ENCODE results near the gene OR52N2. TPM values are rescaled to one million over a fixed set of nuclear protein-coding genes. Genes with fewer than 3 reads are reported as not detected.

Gene OR52N2
- total RNA-seq, 1 experiment from 2014 or later: not detected

- TF ChIP-seq YY1 (IDR thresholded peaks at IDR 0.05; ENCODE audit: extremely low read depth, insufficient replicate concordance, low read depth, low read length): no peak
- no peak for TF ChIP-seq CEBPB (IDR thresholded peaks at IDR 0.05; ENCODE audit: low read depth)
These were observed 29.0 kb downstream of the OR52N2 start (continued) for GRCh38 chr11:5837695-5838094.

DNA sequence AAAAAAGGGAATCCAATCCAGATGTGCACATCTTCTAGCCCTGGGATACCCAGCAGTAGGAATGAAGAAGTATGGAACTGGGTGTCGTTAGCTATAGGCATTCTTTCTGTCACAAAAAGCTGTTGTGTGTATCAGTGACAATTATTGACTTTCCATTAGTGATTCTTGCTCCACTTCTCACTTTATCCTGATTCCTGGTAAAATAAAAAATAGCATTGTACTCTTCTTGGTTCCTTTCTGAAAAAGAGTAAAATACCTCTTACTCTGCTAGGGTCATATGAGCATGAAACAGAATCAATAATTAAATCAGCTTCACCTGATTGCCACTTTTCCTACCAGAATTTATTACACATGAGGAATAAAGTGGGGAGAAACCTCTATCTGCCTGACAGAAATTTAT is 33.1 kb downstream of the OR52N2 start, which contains the start of gene OR52E6:
Gene OR52E6 (minus strand): TSS at position 101 of the 400 bp plus-strand sequence. CDS start 0 bp downstream, at position 101.
- Histone ChIP-seq H2AFZ (ENCODE audit: low read depth, low read length, poor library complexity, severe bottlenecking) (no peak within 1 kb of the TSS), H3K27me3 (ENCODE audit: insufficient read depth, low read length) (peaks cover 25% of the 10 kb centered on the region), H4K20me1 (ENCODE audit: insufficient read depth) (no peaks in the 10 kb centered on the region), H3K4me2 (ENCODE audit: low read length) (no peak within 1 kb of the TSS), H3K27ac (ENCODE audit: low read depth, low read length) (no peak within 1 kb of the TSS), H3K4me1 (ENCODE audit: control insufficient read depth in 1 of 2, insufficient read depth in 2 of 2, low read length in 2 of 2) (no peaks in the 10 kb centered on the region), H3K9me2 (ENCODE audit: insufficient read depth) (no peaks in the 10 kb centered on the region), H3K9me3 (ENCODE audit: control insufficient read depth in 1 of 2, insufficient read depth in 1 of 2, low read depth in 1 of 2, low read length in 2 of 2) (no peaks in the 10 kb centered on the region), H3K4me3 (replicated peaks in 1 of 2; ENCODE audit: low read depth in 1 of 2, low read length in 2 of 2) (no peak within 1 kb of the TSS), H3K79me2 (ENCODE audit: insufficient read depth, low read length) (no peaks in the 10 kb centered on the region), H3K9ac (ENCODE audit: low read length) (no peak within 1 kb of the TSS), H3K36me3 (ENCODE audit: control insufficient read depth in 1 of 2, insufficient read depth in 2 of 2, low read length in 2 of 2) (no peaks in the 10 kb centered on the region)
- TF ChIP-seq CEBPB (IDR thresholded peaks at IDR 0.05; ENCODE audit: low read depth) (no peak), FOSL1 (IDR thresholded peaks at IDR 0.05; ENCODE audit: low read depth) (no peak), CBX3 (IDR thresholded peaks at IDR 0.05; ENCODE audit: low read depth) (no peak)
- CTCF ChIA-PET: no interaction called here
- BruUV-seq (replicated peaks): no TSS peak
- POLR2A ChIA-PET: no interaction called here
- intact Hi-C loops (cut with micrococcal nuclease): no loop called here
- DNase-seq (ENCODE audit: low read depth, low spot score) (no peak), ATAC-seq (no peak)
- RAD21 ChIA-PET (ENCODE audit: low non-redundant PET in 1 of 2, low total read pairs in 2 of 2, uncharacterized antibody in 2 of 2, unreplicated experiment in 2 of 2): no interaction called here

GRCh38 chr11:5846701-5847100 is 38.0 kb downstream of the OR52N2 start:
- RAD21 ChIA-PET (ENCODE audit: low non-redundant PET in 1 of 2, low total read pairs in 2 of 2, uncharacterized antibody in 2 of 2, unreplicated experiment in 2 of 2): no interaction called here
- no peaks in the 10 kb centered on the region for H3K4me1 ChIP-seq (ENCODE audit: control insufficient read depth in 1 of 2, insufficient read depth in 2 of 2, low read length in 2 of 2)
- no peak for DNase-seq (ENCODE audit: low read depth, low spot score)
- no peaks in the 10 kb centered on the region for H4K20me1 ChIP-seq (ENCODE audit: insufficient read depth)
- POLR2A ChIA-PET: no interaction called here
- peaks cover 16% of the 10 kb centered on the region for H3K27me3 ChIP-seq (ENCODE audit: insufficient read depth, low read length)
- no peaks in the 10 kb centered on the region for H3K36me3 ChIP-seq (ENCODE audit: control insufficient read depth in 1 of 2, insufficient read depth in 2 of 2, low read length in 2 of 2)
- no peak overlapping the region for H3K4me2 ChIP-seq (ENCODE audit: low read length)
- no peaks in the 10 kb centered on the region for H3K79me2 ChIP-seq (ENCODE audit: insufficient read depth, low read length)
- no peaks in the 10 kb centered on the region for H3K9me2 ChIP-seq (ENCODE audit: insufficient read depth)
- intact Hi-C loops (cut with micrococcal nuclease): no loop called here
- no peak overlapping the region for H3K9ac ChIP-seq (ENCODE audit: low read length)
- no peak overlapping the region for H3K27ac ChIP-seq (ENCODE audit: low read depth, low read length)
- H2AFZ ChIP-seq (ENCODE audit: low read depth, low read length, poor library complexity, severe bottlenecking): no peak overlapping the region
- CTCF ChIA-PET: no interaction called here
- H3K9me3 ChIP-seq (ENCODE audit: control insufficient read depth in 1 of 2, insufficient read depth in 1 of 2, low read depth in 1 of 2, low read length in 2 of 2): no peaks in the 10 kb centered on the region
- no peak overlapping the region for H3K4me3 ChIP-seq (replicated peaks in 1 of 2; ENCODE audit: low read depth in 1 of 2, low read length in 2 of 2)
- TF ChIP-seq POLR2A (IDR thresholded peaks at IDR 0.05; ENCODE audit: borderline replicate concordance, extremely low read depth, insufficient read depth, insufficient read length) (no peak), SIN3A (IDR thresholded peaks at IDR 0.05; ENCODE audit: low read depth) (no peak), CBX3 (IDR thresholded peaks at IDR 0.05; ENCODE audit: low read depth) (no peak), YY1 (IDR thresholded peaks at IDR 0.05; ENCODE audit: extremely low read depth, insufficient replicate concordance, low read depth, low read length) (no peak), ELF1 (IDR thresholded peaks at IDR 0.05; ENCODE audit: borderline replicate concordance, low read depth) (no peak), EZH2phosphoT487 (IDR thresholded peaks at IDR 0.05; ENCODE audit: borderline replicate concordance) (no peak), FOSL1 (IDR thresholded peaks at IDR 0.05; ENCODE audit: low read depth) (no peak), CEBPB (IDR thresholded peaks at IDR 0.05; ENCODE audit: low read depth) (no peak)
- TF ChIP-seq, protein P1, sequence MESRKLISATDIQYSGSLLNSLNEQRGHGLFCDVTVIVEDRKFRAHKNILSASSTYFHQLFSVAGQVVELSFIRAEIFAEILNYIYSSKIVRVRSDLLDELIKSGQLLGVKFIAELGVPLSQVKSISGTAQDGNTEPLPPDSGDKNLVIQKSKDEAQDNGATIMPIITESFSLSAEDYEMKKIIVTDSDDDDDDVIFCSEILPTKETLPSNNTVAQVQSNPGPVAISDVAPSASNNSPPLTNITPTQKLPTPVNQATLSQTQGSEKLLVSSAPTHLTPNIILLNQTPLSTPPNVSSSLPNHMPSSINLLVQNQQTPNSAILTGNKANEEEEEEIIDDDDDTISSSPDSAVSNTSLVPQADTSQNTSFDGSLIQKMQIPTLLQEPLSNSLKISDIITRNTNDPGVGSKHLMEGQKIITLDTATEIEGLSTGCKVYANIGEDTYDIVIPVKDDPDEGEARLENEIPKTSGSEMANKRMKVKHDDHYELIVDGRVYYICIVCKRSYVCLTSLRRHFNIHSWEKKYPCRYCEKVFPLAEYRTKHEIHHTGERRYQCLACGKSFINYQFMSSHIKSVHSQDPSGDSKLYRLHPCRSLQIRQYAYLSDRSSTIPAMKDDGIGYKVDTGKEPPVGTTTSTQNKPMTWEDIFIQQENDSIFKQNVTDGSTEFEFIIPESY (IDR thresholded peaks at IDR 0.05; ENCODE audit: extremely low read depth, insufficient replicate concordance, low read length): no peak
- no TSS peak for BruUV-seq (replicated peaks)
- no peak for ATAC-seq
